ENCODE data around the gene PI4KA. TPM values are rescaled to one million over a fixed set of nuclear protein-coding genes. Genes with fewer than 3 reads are reported as not detected.

Gene PI4KA
- polyA plus RNA-seq, 1 donor from 2014 or later = 42.2 TPM

- Histone ChIP-seq H3K79me2 (replicated peaks; ENCODE audit: insufficient read depth, low read length) (no peaks in the 10 kb centered on the region), H3K9ac (ENCODE audit: low read length) (no peak overlapping the region), H2AFZ (ENCODE audit: low read depth, low read length) (no peak overlapping the region), H4K20me1 (ENCODE audit: insufficient read depth) (no peaks in the 10 kb centered on the region), H3K36me3 (ENCODE audit: insufficient read depth, low read length) (no peaks in the 10 kb centered on the region), H3K27me3 (ENCODE audit: insufficient read depth, low read depth, low read length) (no peaks in the 10 kb centered on the region), H3K9me3 (ENCODE audit: low read length) (no peaks in the 10 kb centered on the region), H3K4me2 (ENCODE audit: low read length) (no peak overlapping the region), H3F3A (ENCODE audit: insufficient read depth, low read length, poor library complexity, severe bottlenecking) (no peaks in the 10 kb centered on the region), H3K9me2 (ENCODE audit: insufficient read depth, low read length) (no peaks in the 10 kb centered on the region), H3K27ac (ENCODE audit: low read length) (no peak overlapping the region), H3K4me3 (ENCODE audit: low read length) (no peak overlapping the region)
- TF ChIP-seq, protein P1, sequence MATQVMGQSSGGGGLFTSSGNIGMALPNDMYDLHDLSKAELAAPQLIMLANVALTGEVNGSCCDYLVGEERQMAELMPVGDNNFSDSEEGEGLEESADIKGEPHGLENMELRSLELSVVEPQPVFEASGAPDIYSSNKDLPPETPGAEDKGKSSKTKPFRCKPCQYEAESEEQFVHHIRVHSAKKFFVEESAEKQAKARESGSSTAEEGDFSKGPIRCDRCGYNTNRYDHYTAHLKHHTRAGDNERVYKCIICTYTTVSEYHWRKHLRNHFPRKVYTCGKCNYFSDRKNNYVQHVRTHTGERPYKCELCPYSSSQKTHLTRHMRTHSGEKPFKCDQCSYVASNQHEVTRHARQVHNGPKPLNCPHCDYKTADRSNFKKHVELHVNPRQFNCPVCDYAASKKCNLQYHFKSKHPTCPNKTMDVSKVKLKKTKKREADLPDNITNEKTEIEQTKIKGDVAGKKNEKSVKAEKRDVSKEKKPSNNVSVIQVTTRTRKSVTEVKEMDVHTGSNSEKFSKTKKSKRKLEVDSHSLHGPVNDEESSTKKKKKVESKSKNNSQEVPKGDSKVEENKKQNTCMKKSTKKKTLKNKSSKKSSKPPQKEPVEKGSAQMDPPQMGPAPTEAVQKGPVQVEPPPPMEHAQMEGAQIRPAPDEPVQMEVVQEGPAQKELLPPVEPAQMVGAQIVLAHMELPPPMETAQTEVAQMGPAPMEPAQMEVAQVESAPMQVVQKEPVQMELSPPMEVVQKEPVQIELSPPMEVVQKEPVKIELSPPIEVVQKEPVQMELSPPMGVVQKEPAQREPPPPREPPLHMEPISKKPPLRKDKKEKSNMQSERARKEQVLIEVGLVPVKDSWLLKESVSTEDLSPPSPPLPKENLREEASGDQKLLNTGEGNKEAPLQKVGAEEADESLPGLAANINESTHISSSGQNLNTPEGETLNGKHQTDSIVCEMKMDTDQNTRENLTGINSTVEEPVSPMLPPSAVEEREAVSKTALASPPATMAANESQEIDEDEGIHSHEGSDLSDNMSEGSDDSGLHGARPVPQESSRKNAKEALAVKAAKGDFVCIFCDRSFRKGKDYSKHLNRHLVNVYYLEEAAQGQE (IDR thresholded peaks at IDR 0.05; ENCODE audit: borderline replicate concordance) = no peak
- TF ChIP-seq MXI1 (conservative IDR thresholded peaks at IDR 0.05; ENCODE audit: poor library complexity, severe bottlenecking) = no peak
- TF ChIP-seq POLR2AphosphoS5 (IDR thresholded peaks at IDR 0.05) = no peak
- TF ChIP-seq SMC3 (conservative IDR thresholded peaks at IDR 0.05; ENCODE audit: poor library complexity) = no peak
- TF ChIP-seq TAF1 (IDR thresholded peaks at IDR 0.05; ENCODE audit: low read depth) = no peak
- no peak for TF ChIP-seq EZH2 (IDR thresholded peaks at IDR 0.05; ENCODE audit: borderline replicate concordance, insufficient read depth, low read length, poor library complexity, severe bottlenecking)
- TF ChIP-seq, protein P2, sequence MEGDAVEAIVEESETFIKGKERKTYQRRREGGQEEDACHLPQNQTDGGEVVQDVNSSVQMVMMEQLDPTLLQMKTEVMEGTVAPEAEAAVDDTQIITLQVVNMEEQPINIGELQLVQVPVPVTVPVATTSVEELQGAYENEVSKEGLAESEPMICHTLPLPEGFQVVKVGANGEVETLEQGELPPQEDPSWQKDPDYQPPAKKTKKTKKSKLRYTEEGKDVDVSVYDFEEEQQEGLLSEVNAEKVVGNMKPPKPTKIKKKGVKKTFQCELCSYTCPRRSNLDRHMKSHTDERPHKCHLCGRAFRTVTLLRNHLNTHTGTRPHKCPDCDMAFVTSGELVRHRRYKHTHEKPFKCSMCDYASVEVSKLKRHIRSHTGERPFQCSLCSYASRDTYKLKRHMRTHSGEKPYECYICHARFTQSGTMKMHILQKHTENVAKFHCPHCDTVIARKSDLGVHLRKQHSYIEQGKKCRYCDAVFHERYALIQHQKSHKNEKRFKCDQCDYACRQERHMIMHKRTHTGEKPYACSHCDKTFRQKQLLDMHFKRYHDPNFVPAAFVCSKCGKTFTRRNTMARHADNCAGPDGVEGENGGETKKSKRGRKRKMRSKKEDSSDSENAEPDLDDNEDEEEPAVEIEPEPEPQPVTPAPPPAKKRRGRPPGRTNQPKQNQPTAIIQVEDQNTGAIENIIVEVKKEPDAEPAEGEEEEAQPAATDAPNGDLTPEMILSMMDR (IDR thresholded peaks at IDR 0.05; ENCODE audit: poor library complexity, severe bottlenecking) = no peak
- TF ChIP-seq RAD21 (conservative IDR thresholded peaks at IDR 0.05) = no peak
- TF ChIP-seq EP300 (conservative IDR thresholded peaks at IDR 0.05; ENCODE audit: poor library complexity, severe bottlenecking) = no peak
Measured at GRCh38 chr22:20779818-20780158, 78.8 kb downstream of the PI4KA start.

DNA sequence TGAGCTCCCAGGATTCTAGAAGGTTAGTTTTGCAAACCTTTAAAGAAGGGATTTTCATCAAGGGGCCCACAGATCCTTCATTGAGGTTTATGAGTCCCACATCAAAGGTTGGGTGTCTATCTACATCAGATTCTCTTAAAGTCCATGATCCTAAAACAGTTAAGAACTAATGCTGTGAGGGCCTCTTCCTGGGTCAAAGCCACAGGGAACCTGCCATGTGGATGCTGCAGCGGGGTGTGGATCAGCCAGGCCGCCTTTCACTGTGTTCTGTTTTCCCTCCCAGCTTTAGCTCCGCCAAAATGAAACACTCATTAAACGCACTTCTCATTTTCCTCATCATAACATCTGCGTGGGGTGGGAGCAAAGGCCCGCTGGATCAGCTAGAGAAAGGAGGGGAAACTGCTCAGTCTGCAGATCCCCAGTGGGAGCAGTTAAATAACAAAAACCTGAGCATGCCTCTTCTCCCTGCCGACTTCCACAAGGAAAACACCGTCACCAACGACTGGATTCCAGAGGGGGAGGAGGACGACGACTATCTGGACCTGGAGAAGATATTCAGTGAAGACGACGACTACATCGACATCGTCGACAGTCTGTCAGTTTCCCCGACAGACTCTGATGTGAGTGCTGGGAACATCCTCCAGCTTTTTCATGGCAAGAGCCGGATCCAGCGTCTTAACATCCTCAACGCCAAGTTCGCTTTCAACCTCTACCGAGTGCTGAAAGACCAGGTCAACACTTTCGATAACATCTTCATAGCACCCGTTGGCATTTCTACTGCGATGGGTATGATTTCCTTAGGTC is 79.4 kb downstream of the PI4KA start:
- Histone ChIP-seq H3F3A (ENCODE audit: insufficient read depth, low read length, poor library complexity, severe bottlenecking) (no peaks in the 10 kb centered on the region), H3K27me3 (ENCODE audit: insufficient read depth, low read depth, low read length) (no peaks in the 10 kb centered on the region), H3K9me2 (ENCODE audit: insufficient read depth, low read length) (no peaks in the 10 kb centered on the region), H4K20me1 (ENCODE audit: insufficient read depth) (no peaks in the 10 kb centered on the region), H3K4me2 (ENCODE audit: low read length) (no peak overlapping the region), H3K36me3 (ENCODE audit: insufficient read depth, low read length) (no peaks in the 10 kb centered on the region), H3K9ac (ENCODE audit: low read length) (no peak overlapping the region), H3K4me3 (ENCODE audit: low read length) (no peak overlapping the region), H2AFZ (ENCODE audit: low read depth, low read length) (no peak overlapping the region), H3K9me3 (ENCODE audit: low read length) (no peaks in the 10 kb centered on the region), H3K27ac (ENCODE audit: low read length) (no peak overlapping the region), H3K79me2 (replicated peaks; ENCODE audit: insufficient read depth, low read length) (no peaks in the 10 kb centered on the region)
- TF ChIP-seq, protein P1 (IDR thresholded peaks at IDR 0.05; ENCODE audit: borderline replicate concordance) = no peak
- TF ChIP-seq POLR2AphosphoS5 (IDR thresholded peaks at IDR 0.05) (no peak), EP300 (conservative IDR thresholded peaks at IDR 0.05; ENCODE audit: poor library complexity, severe bottlenecking) (no peak), SMC3 (conservative IDR thresholded peaks at IDR 0.05; ENCODE audit: poor library complexity) (no peak), EZH2 (IDR thresholded peaks at IDR 0.05; ENCODE audit: borderline replicate concordance, insufficient read depth, low read length, poor library complexity, severe bottlenecking) (no peak), TAF1 (IDR thresholded peaks at IDR 0.05; ENCODE audit: low read depth) (no peak), MXI1 (conservative IDR thresholded peaks at IDR 0.05; ENCODE audit: poor library complexity, severe bottlenecking) (no peak), RAD21 (conservative IDR thresholded peaks at IDR 0.05) (no peak)
- TF ChIP-seq, protein P2 (IDR thresholded peaks at IDR 0.05; ENCODE audit: poor library complexity, severe bottlenecking) = no peak
